OCI-LY3 (cell line): Measurements from ENCODE around the gene PIK3IP1.

Experiments used
- CTCF ChIP-seq: fragments of 200-600, 300-600 bp; sonication (generic); IDR thresholded peaks from 2 replicates; pipeline ENCODE4 v1.5.1; 2014; ENCODE audit warnings: antibody characterized with exemption, low read length, low read depth
- EZH2phosphoT487 ChIP-seq: fragments of 200-600 bp; shearing (Covaris generic); IDR thresholded peaks from 2 replicates; pipeline ENCODE4 v1.6.1; 2018; ENCODE audit warnings: antibody characterized with exemption, mixed run types, low read depth

DNA sequence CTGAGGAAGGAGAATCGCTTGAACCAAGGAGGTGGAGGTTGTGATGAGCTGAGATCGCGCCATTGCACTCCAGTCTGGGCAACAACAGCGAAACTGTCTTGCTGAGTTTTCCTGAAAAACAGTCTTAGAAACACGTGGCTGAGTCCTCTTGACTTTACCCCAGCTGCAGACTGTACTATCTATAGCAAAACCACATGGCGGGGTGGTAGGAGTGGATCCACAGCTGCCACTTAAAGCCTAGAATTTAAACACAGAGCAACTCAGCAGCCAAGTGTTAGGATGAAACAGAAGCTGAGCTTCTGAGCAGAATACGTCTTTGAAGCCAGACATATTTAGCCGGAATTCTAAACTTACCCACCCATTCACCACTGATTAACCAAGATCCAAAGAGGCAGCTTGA is 39.7 kb upstream of the PIK3IP1 start:
- TF ChIP-seq EZH2phosphoT487 (no peak), CTCF (no peak)
